T-helper 2 cell (primary cell): Measurements from ENCODE around the gene WWOX.

ENCODE experiments used
- DNase-seq, 5 experiments: peaks; one replicate each; pipeline versions ENCODE4 v3.0.0 to v3.0.0-alpha.2; 2012 to 2022

WWOX gene

GRCh38 chr16:78785218-78785617 is 685.8 kb downstream of the WWOX start:
- DNase-seq: no peak

GRCh38 chr16:78786635-78787034 is 687.2 kb downstream of the WWOX start:
- no peak for DNase-seq

DNA sequence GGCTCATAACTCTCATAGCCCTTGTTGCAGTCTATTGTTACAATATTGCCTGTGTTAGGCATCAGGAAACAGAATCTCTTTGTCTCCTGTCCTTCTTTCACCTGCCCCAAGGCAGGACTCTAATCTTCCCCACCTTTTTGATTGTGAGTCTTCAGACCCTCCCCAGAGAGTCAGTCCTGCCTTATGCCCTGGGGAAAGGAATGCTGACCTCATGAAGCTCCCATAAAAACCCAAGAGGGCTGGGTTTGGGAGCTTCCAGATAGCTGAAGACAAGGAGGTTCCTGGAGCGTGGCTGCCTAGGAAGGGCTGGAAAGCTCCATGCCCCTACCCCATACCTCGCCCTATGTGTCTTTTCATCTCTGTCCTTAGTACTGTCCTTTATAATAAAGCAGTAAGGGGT is 688.8 kb downstream of the WWOX start:
- DNase-seq: no peak

- DNase-seq: no peak
Observed at GRCh38 chr16:78788696-78789095, 689.2 kb downstream of the WWOX start.

DNA sequence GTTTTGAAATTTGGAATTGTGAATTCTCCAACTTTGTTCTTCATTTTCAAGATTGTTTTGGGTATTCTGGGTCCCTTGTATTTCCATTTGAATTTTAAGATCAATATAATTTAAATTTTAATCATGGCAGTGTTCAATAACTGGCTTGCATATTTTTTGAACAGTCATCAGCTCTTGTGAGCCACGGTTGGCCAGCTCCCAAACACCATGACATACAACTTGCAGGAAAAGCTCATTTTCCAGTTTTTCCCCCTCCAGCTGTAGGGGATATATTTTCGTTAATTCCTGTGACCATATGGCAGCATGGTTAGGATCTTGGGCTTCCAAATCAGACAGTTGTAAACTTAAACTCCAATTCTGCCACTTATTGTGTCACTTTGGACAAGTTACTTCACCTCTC is 690.1 kb downstream of the WWOX start:
- DNase-seq: no peak

- DNase-seq: no peak
Observed at GRCh38 chr16:78791011-78791410, 691.6 kb downstream of the WWOX start.

- no peak for DNase-seq
Observed at GRCh38 chr16:78791926-78792325, 692.5 kb downstream of the WWOX start.

GRCh38 chr16:78792952-78793351 is 693.5 kb downstream of the WWOX start:
- no peak for DNase-seq

GRCh38 chr16:78794581-78795250 is 695.3 kb downstream of the WWOX start:
- peak in 2 of 5 experiments; percentile 7 to 74 for DNase-seq

DNA sequence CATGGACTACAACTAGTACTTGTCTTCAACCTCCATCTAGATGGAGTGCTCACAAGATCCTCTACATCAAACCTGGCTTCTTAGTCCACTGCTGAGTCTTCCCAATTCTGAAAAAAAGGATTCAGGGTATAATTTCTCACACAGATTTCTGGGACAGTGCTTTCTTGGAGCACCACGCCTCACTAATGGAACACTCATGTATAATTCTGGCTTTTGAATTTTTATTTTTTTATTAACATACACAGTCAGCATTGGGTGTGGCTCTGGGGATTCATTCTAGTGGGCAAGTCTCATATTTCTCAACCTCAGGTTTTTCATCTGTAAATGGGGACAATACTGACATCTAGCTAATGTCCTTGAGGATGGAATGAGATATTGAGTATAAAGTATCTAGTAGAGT is 696.0 kb downstream of the WWOX start:
- no peak for DNase-seq

- peak in 2 of 5 experiments; percentile 10 to 70 for DNase-seq
Observed at GRCh38 chr16:78796221-78796866, 696.9 kb downstream of the WWOX start.

DNA sequence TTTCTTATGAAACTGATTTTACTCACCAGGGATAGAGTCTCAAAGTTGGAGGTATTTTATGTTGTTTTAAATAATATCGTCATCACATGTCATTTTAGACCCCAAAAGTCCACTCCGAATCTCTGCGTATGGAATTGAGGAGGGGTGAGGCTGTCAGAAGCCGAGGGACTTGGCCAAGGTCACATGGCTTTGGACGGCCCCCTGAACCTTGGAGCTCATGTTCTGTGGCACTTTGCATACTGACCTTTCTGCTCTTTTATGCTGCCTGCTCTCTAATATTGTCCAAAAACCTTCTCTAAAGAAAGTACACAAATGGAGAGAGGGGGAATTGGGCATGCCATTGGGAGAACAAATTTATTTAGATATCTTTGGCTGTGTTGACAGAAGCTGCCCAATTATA is 700.0 kb downstream of the WWOX start:
- DNase-seq: no peak

DNA sequence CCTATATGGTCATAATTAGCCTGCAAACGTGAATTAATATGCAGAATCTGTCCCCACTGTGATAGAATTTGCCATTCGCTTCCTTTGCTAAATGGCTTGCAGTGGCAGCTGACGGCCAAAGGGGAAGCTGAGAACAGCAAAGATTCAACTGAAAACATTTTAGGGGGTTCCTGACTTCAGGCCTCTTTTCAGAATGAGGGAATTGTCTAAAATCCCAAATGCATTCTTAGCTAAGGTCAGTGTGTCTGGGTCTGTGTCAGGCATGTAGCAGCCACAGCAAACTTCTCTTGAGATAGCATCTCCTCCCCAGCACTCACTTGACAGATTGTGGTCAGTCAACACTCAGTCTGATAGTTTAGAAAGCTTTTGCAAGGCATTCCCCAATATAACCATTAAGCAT is 701.1 kb downstream of the WWOX start:
- peak in 1 of 5 experiments; percentile 82 for DNase-seq

DNA sequence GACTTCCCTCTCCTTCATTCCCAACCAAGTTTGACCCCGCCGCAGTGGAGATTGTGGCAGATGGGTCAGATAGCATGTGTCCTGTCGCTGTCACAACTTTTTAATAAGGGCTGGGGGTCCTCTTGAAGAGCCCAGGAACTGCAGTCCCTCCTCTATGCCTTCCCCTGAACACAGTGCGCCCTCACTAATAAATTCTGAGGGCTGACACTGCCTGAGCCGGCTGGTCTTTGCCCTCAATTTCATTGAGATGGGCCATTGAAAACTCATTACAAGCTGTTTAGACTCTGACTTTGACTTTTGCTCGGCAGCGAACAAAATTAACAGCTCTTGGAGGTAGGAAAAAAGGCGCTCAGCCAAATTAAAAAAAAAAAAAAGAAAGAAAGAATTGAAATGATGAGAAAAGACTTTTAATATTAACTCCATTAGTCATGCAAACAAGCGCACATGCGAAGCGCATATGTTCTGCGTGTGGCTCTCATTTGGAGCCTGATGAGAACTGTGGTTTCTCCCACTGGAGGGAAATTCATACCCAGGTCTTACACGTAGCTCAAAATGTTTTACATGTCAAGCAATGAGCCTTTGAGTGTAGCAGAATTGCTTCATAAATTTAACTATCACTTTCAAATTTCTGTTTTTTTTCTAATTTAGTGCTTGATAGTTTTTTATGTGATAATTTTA is 704.7 kb downstream of the WWOX start:
- no peak for DNase-seq

DNA sequence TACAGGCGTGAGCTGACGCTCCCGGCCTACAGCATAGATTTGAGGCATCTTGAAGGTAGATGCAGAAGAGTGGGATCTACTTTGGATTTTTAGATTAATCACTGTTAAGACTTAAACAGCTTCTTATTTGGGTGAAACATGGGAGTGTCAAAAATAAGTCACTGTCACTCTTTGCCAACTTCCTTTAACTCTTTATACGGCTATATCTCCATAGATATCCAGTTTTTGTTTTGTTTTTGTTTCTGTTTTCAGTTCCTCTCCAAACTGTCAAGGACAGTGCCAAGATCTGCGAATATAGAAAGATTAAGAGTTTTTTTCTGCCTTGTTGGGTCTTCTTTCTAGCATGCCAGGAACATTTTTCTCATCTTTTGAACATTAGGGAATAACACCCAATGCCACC is 706.1 kb downstream of the WWOX start:
- no peak for DNase-seq

- no peak for DNase-seq
Observed at GRCh38 chr16:78811247-78811646, 711.8 kb downstream of the WWOX start.

- DNase-seq: no peak
Observed at GRCh38 chr16:78812582-78812981, 713.1 kb downstream of the WWOX start.

GRCh38 chr16:78813661-78814311 is 714.3 kb downstream of the WWOX start:
- DNase-seq: no peak

DNA sequence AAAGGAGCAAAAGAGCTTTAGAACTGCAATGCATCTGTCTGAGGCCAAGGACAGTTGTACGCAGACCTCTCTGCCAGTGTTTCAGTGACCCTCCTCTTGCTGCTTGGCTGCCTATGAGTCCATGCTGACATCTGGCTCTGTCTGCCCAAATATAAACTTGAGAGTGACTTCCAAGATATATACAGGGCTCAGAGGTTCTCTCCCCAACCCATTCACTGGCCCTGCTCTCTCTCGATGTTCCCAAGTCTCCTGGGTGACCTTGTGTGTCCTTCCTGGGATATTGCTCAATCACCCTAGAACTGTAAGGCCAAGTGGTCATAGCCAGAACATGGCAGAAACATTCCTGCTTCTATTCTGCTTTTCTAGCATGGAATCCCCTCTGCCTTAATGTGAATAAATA is 716.3 kb downstream of the WWOX start:
- DNase-seq: no peak

- DNase-seq: peak in 1 of 5 experiments; percentile 12
Observed at GRCh38 chr16:78816499-78817195, 717.2 kb downstream of the WWOX start.

- DNase-seq: no peak
Observed at GRCh38 chr16:78817200-78817739, 717.8 kb downstream of the WWOX start.

DNA sequence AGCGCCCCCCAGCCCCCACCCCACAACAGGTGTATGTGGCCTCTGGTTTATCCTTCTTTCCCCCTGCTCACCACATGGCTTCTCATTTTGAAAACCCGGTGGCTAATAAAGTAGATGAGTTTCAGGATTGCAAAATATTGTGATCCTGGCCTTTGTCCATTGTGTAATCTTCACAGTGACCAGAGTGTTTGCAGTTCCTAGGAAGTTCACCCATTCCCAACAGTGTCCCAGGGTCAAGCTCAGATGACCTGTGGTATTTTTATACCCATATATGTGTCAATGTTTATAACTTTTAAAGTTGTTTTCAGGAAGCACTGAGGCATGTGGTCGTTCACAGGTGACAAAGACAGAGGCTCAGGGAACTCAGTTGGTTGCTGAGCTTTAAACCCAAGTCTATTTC is 721.9 kb downstream of the WWOX start:
- no peak for DNase-seq

DNA sequence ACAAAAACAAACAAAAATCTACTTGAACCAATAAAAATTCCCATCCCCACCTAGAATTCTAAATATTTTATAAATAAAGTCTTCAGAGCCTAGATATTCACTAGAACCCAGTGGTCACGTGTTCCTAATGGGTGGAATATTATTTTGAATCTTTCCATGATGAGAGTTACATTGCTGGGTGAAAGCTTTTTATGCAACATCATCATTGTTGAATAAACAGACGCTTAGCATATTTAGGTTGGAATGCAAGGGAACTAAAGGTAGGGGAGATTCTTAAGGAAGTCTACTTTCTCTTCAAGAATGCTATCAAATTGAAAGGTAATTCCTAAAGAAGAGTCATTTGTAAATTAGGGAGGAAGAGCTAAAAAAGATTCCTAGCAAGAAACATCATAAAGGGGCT is 723.1 kb downstream of the WWOX start:
- DNase-seq: no peak
